NK-92 (cell line): ENCODE measurements around the gene VAMP8.
"Not testable (repeated sequence)": the region's sequence is repeated elsewhere in the genome, so short reads cannot be mapped to it uniquely, and the experiment has no call there.

Experiments
- DNase-seq: peaks from one replicate; lab custom pipeline; 2025; ENCODE audit not compliant: unreplicated experiment; lab: John Stamatoyannopoulos, UW

The VAMP8 gene

GRCh38 chr2:85547089-85547858, 30.1 kb upstream of the VAMP8 start:
- DNase-seq = no peak

- DNase-seq = no peak
These were observed 29.4 kb upstream of the VAMP8 start for GRCh38 chr2:85547859-85548607.

- DNase-seq = no peak
These were observed 28.8 kb upstream of the VAMP8 start for GRCh38 chr2:85548608-85548900.

- no peak for DNase-seq
These were observed 28.3 kb upstream of the VAMP8 start for GRCh38 chr2:85549095-85549494.

- DNase-seq = no peak
These were observed 27.6 kb upstream of the VAMP8 start for GRCh38 chr2:85549826-85550225.

- no peak for DNase-seq
These were observed 26.9 kb upstream of the VAMP8 start for GRCh38 chr2:85550486-85550885.

GRCh38 chr2:85551698-85552678, 25.4 kb upstream of the VAMP8 start:
- DNase-seq = peak; percentile 49

GRCh38 chr2:85553184-85553583, 24.2 kb upstream of the VAMP8 start:
- no peak for DNase-seq

GRCh38 chr2:85554980-85555612, 22.3 kb upstream of the VAMP8 start:
- DNase-seq = no peak

GRCh38 chr2:85557130-85557529, 20.3 kb upstream of the VAMP8 start:
- no peak for DNase-seq

GRCh38 chr2:85558160-85558559, 19.2 kb upstream of the VAMP8 start:
- DNase-seq = no peak

GRCh38 chr2:85560403-85560726, 17.0 kb upstream of the VAMP8 start:
- not testable (repeated sequence) for DNase-seq

GRCh38 chr2:85560812-85561279, 16.5 kb upstream of the VAMP8 start:
- no peak for DNase-seq

- DNase-seq = peak; percentile 39
These were observed 15.8 kb upstream of the VAMP8 start, which contains the start of gene GGCX for GRCh38 chr2:85561280-85562212. TSS of gene GGCX (minus strand) at chr2:85561493. CDS start at chr2:85561428, 65 bp downstream.

- DNase-seq = no peak
These were observed 13.2 kb upstream of the VAMP8 start for GRCh38 chr2:85564144-85564563.

GRCh38 chr2:85566265-85566664, 11.1 kb upstream of the VAMP8 start:
- no peak for DNase-seq

- DNase-seq = no peak
These were observed 1.6 kb upstream of the VAMP8 start for GRCh38 chr2:85575739-85576138.

- no peak for DNase-seq
These were observed 362 bp upstream of the VAMP8 start for GRCh38 chr2:85577063-85577385.

GRCh38 chr2:85578243-85579180, 1.1 kb downstream of the VAMP8 start:
- no peak for DNase-seq
